PC-3 (cell line): ENCODE results near the gene TIGD1. TPM values are rescaled to one million over a fixed set of nuclear protein-coding genes. Genes with fewer than 3 reads are reported as not detected.

Experiments
- ATAC-seq: fragments of 200-7000 bp; cut with Tn5 transposase; 2 replicates; pipeline ENCODE4 v1.9.1; 2020; ENCODE audit warnings: mild to moderate bottlenecking, moderate library complexity
- BruUV-seq: library from RNA; stranded (reverse); fragments of 400-500 nt; replicated peaks from 2 replicates; lab custom pipeline; 2021; lab: Mats Ljungman, UMichigan
- CTCF ChIA-PET: fragments of 300-600 bp; sonication (Branson Sonifier 250); formaldehyde crosslinking; loops from one replicate; lab custom pipeline; 2022; ENCODE audit warnings: antibody characterized with exemption; lab: Charles Lee
- POLR2A ChIA-PET: fragments of 300-600 bp; sonication (Branson Sonifier 250); formaldehyde crosslinking; loops from one replicate; lab custom pipeline; 2022; ENCODE audit warnings: antibody characterized with exemption; ENCODE audit not compliant: unreplicated experiment; lab: Charles Lee
- DNase-seq: peaks from one replicate; pipeline ENCODE4 v3.0.0-alpha.2; 2015
- H2AFZ ChIP-seq: fragments of 300-600 bp; sonication (generic); 2 replicates; pipeline ENCODE4 v1.6.0; 2016; ENCODE audit warnings: antibody characterized with exemption, low read length
- H3F3A ChIP-seq: fragments of 300-600 bp; sonication (generic); one replicate; pipeline ENCODE4 v1.6.0; 2017; ENCODE audit warnings: antibody characterized with exemption, low read length, control low read depth, mild to moderate bottlenecking; ENCODE audit not compliant: unreplicated experiment
- H3K27ac ChIP-seq: fragments of 300-600 bp; sonication (generic); 2 replicates; pipeline ENCODE4 v1.5.1; 2016; ENCODE audit warnings: mild to moderate bottlenecking, low read length
- H3K27me3 ChIP-seq: fragments of 300-600 bp; sonication (generic); 2 replicates; pipeline ENCODE4 v1.6.1; 2016; ENCODE audit warnings: low read length, mixed read lengths
- H3K36me3 ChIP-seq: fragments of 300-600 bp; sonication (generic); 2 replicates; pipeline ENCODE4 v1.6.1; 2016; ENCODE audit warnings: low read depth, mixed run types, low read length, mixed read lengths
- H3K4me1 ChIP-seq: fragments of 300-600 bp; sonication (generic); 2 replicates; pipeline ENCODE4 v1.5.1; 2016; ENCODE audit warnings: low read length; ENCODE audit not compliant: insufficient read depth
- H3K4me2 ChIP-seq: fragments of 300-600 bp; sonication (generic); 2 replicates; pipeline ENCODE4 v1.6.0; 2016; ENCODE audit warnings: low read length
- H3K4me3 ChIP-seq: fragments of 300-600 bp; sonication (generic); 2 replicates; pipeline ENCODE4 v1.5.1; 2016; ENCODE audit warnings: mild to moderate bottlenecking, low read length, mixed read lengths
- H3K79me2 ChIP-seq: fragments of 300-600 bp; sonication (generic); 2 replicates; pipeline ENCODE4 v1.6.1; 2017; ENCODE audit warnings: low read length, mixed read lengths
- H3K9ac ChIP-seq: fragments of 300-600 bp; sonication (generic); 2 replicates; pipeline ENCODE4 v1.6.0; 2016; ENCODE audit warnings: mild to moderate bottlenecking, low read length
- H3K9me2 ChIP-seq: fragments of 300-600 bp; sonication (generic); replicated peaks from 2 replicates; pipeline ENCODE4 v1.6.1; 2016; ENCODE audit warnings: mixed run types, low read length, mixed read lengths
- H3K9me3 ChIP-seq: fragments of 300-600 bp; sonication (generic); 2 replicates; pipeline ENCODE4 v1.6.1; 2016; ENCODE audit warnings: low read length, mixed read lengths
- H4K20me1 ChIP-seq: fragments of 300-600 bp; sonication (generic); 2 replicates; pipeline ENCODE4 v1.6.1; 2016; ENCODE audit warnings: low read length, mixed read lengths
- CTCF ChIP-seq: fragments of 300-600 bp; sonication (generic); conservative IDR thresholded peaks from 2 replicates; pipeline ENCODE4 v1.5.1; 2017; ENCODE audit warnings: antibody characterized with exemption, low read depth, mild to moderate bottlenecking, low read length
- EZH2 ChIP-seq: fragments of 300-600 bp; sonication (generic); IDR thresholded peaks from one replicate; pipeline ENCODE4 v1.6.1; 2017; ENCODE audit warnings: antibody characterized with exemption, mild to moderate bottlenecking, low read length; ENCODE audit not compliant: unreplicated experiment
- EZH2phosphoT487 ChIP-seq: fragments of 300-600 bp; sonication (generic); IDR thresholded peaks from 2 replicates; pipeline ENCODE4 v1.6.1; 2018; ENCODE audit warnings: mild to moderate bottlenecking, antibody characterized with exemption, low read length, borderline replicate concordance
- intact Hi-C: fragments of 100-400 bp; cut with micrococcal nuclease; formaldehyde crosslinking; loops from 2 replicates; pipeline ENCODE4 v1.9.0; 2023
- total RNA-seq: library from RNA; depleted of rRNA; stranded (reverse); fragments of >200 nt; gene quantifications from 2 replicates; pipeline ENCODE4 v1.2.3, GENCODE V29; 2014

Gene TIGD1
- total RNA-seq, 1 experiment from 2014 or later: 6.3 TPM

- H3K9ac ChIP-seq: no peak overlapping the region
- H3K4me2 ChIP-seq: no peak overlapping the region
- H3K9me2 ChIP-seq: no peaks in the 10 kb centered on the region
- H4K20me1 ChIP-seq: no peaks in the 10 kb centered on the region
- ChIA-PET CTCF (no interaction called here), POLR2A (no interaction called here)
- H2AFZ ChIP-seq: no peak overlapping the region
- no peak overlapping the region for H3K27ac ChIP-seq
- TF ChIP-seq CTCF (no peak), EZH2phosphoT487 (no peak), EZH2 (no peak)
- DNase-seq (no peak), ATAC-seq (no peak)
- H3K27me3 ChIP-seq: no peaks in the 10 kb centered on the region
- no peaks in the 10 kb centered on the region for H3K4me1 ChIP-seq
- H3K36me3 ChIP-seq: no peaks in the 10 kb centered on the region
- H3K79me2 ChIP-seq: no peaks in the 10 kb centered on the region
- no peak overlapping the region for H3K4me3 ChIP-seq
- no TSS peak for BruUV-seq
- intact Hi-C loops: no loop called here
- H3K9me3 ChIP-seq: no peaks in the 10 kb centered on the region
- no peaks in the 10 kb centered on the region for H3F3A ChIP-seq
These were observed 12.9 kb downstream of the TIGD1 start for GRCh38 chr2:232537499-232537898.

DNA sequence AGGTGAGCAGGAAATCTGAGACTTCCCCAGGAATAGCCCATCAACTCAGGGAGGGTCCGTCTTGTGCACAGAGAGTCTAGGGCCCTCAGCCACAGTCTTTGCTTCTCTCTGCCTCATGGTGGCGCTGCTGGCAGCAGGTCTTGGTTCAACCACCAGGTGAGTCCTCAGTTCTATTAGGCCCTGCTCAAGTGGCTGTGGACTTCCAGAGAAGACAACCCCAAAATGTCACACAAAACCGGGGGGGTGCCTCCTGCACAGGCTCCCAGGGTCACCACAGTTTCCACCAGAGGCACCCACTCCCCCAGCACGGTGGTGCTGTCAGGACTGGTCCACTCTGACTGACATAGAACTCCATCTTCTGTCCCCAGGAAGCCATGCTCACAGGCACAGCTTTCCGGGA is 13.3 kb downstream of the TIGD1 start:
- Histone ChIP-seq H4K20me1 (no peaks in the 10 kb centered on the region), H3K27me3 (no peaks in the 10 kb centered on the region), H3K4me3 (no peak overlapping the region), H3K79me2 (no peaks in the 10 kb centered on the region), H2AFZ (no peak overlapping the region), H3K27ac (no peak overlapping the region), H3K36me3 (no peaks in the 10 kb centered on the region), H3K9me2 (no peaks in the 10 kb centered on the region), H3K4me1 (no peaks in the 10 kb centered on the region), H3K4me2 (no peak overlapping the region), H3K9me3 (no peaks in the 10 kb centered on the region), H3F3A (no peaks in the 10 kb centered on the region), H3K9ac (no peak overlapping the region)
- intact Hi-C loops: no loop called here
- ATAC-seq (no peak), DNase-seq (no peak)
- CTCF ChIA-PET: no interaction called here
- POLR2A ChIA-PET: no interaction called here
- no peak for TF ChIP-seq EZH2
- TF ChIP-seq CTCF: peak; percentile 57
- TF ChIP-seq EZH2phosphoT487: no peak
- BruUV-seq: no TSS peak

GRCh38 chr2:232535761-232536530 is 14.4 kb downstream of the TIGD1 start:
- no peak overlapping the region for H3K4me2 ChIP-seq
- no peaks in the 10 kb centered on the region for H3K9me3 ChIP-seq
- no peaks in the 10 kb centered on the region for H3K9me2 ChIP-seq
- no TSS peak for BruUV-seq
- H4K20me1 ChIP-seq: no peaks in the 10 kb centered on the region
- DNase-seq: no peak
- H3K9ac ChIP-seq: no peak overlapping the region
- H3K4me1 ChIP-seq: no peaks in the 10 kb centered on the region
- H2AFZ ChIP-seq: no peak overlapping the region
- H3K79me2 ChIP-seq: no peaks in the 10 kb centered on the region
- no peak for TF ChIP-seq EZH2phosphoT487
- TF ChIP-seq CTCF: no peak
- no peak for TF ChIP-seq EZH2
- POLR2A ChIA-PET: no interaction called here
- CTCF ChIA-PET: no interaction called here
- no peak overlapping the region for H3K27ac ChIP-seq
- no peaks in the 10 kb centered on the region for H3F3A ChIP-seq
- H3K4me3 ChIP-seq: no peak overlapping the region
- no peaks in the 10 kb centered on the region for H3K27me3 ChIP-seq
- ATAC-seq: no peak
- H3K36me3 ChIP-seq: no peaks in the 10 kb centered on the region
- intact Hi-C loops: no loop called here
